Measurements from ENCODE around the gene PEX26.
"Not testable (repeated sequence)": the region's sequence is repeated elsewhere in the genome, so short reads cannot be mapped to it uniquely, and the experiment has no call there.

PEX26 gene

DNA sequence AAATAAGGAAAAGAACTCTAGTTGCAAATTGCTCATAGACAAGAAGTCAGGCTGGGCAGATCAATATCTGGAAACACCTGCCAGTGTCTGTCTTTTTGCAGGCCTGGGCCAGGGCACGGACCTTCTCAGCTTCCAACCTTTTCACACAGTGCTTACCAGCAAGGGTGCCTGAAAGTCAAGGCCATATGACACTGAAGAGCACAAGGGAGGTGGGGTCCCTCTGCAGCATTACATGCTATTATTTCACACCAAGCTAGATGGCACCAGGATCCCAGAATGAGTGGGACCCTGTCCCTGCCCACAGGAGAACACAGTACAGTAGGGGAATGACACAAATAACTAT is 5.9 kb upstream of the PEX26 start:
- DNase-seq = no peak

DNA sequence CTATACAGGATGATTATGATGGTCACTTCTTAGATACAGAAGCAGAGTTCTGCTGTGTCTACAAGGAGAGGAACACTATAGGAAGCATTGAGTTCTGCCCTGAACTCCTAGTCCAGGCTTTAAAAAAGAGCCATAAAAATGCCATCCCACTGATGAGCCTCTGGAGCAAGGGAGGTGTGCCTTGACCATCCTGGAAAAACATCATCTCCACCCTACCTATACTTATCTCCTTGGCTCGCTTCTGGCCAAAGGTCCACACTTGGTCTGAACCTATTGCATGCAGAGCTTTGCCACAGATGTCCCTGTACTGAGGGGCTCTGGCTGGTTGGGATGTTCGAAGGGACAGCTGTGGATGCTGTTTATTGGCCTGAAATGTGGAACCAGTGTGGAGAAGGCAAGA is 4.3 kb upstream of the PEX26 start:
- no peak for DNase-seq

DNA sequence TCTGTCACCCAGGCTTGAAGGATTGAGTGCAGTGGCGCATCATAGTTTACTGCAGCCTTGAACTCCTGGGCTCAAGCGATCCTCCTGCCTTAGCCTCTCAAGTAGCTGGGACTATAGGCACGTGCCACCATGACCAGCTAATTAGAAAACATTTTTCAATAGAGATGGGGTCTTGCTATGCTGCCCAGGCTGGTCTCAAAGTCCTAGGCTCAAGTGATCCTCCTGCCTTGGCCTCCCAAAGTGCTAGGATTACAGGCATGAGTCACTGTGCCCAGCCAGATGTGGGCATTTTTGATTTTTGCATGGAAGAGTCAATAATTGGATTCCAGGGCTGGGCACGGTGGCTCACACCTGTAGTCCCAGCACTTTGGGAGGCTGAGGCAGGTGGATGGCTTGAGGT is 3.9 kb upstream of the PEX26 start:
- DNase-seq = not testable (repeated sequence)

DNA sequence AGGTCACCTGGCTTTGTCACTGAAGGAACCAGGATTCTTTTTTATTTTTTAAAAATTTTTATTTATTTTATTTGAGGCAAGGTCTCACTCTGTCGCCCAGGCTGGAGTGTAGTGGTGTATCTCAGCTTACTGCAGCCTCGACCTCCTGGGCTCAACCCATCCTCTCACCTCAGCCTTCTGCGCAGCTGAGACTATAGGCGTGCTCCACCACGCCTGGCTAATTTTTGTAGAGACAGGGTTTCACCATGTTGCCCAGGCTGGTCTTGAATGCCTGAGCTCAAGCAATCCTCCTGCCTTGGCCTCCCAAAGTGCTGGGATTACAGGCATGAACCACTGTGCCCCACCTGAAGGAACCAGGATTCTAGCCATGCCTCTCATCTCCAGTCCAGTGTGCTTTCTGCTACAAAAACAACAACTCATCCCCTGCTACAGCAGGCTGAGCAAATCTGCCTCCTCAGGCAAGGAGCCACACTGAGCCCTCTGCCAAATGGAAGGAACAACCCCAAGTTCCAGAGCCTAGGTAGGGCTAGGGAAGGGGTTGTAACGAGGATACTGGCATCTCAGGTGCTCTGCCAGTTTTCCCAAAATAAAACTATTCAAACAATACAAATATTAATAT is 2.6 kb upstream of the PEX26 start:
- DNase-seq = no peak

DNA sequence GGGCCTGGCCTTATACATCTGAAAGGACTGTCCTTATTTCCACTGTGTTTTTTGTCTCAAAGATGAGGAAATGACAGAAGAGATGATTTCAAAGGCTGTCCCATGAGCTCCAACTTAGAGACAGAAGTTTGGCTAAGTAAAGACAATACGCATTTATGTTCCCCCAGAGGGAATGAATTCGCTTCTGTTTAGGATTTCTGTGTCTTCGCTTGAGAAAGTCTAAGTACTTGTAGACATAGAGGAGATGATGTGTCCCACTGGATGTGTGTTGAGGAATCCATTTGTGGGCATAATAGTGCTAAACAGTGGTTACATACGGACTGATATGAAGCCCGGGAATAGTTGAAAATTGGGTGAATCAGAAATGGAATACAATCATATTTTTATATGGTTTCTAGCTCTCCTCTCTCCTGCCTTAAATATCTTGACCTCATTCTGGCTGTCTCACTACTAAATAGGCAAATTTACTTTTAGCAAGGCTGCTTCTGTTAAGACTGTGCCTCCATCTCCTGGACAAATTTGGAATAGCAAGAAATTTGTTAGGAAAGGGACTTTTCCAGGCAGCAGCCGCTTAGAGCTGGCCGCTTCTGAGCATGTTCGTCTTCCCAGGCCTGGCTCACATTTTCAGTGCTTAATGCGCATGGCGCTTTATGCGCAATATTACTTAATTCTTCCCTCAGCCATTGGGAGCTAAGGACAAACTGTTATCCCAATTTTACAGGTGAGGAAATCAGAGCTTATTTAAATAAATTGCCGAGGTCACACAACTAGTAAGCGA is 1.9 kb upstream of the PEX26 start:
- DNase-seq = peak; percentile 53

DNA sequence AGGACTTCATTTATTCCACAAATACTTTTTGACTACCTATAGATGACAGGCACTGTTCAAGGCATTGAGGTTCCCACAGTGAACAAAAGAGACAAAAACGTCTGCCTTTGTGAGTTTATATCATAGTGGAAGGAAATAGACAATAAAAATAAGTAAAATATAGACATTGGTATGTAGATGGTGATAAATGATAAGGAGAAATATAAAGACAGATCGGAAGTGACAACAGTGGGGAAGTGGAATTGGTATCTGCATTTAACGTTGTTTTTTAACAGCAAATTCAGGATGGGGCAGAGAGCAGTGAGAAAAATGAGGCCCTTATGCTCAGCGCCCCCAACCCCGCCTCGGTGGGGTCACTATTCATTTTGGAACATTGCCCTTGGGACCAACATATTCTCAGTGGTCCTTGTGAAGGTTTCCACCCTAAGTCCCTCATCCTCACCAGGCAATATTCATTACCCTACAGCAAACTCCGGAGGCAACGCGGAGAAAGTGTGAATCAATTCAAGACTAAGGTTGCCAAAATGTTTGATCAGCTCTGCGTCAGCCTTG is 627 bp upstream of the PEX26 start:
- no peak for DNase-seq

DNA sequence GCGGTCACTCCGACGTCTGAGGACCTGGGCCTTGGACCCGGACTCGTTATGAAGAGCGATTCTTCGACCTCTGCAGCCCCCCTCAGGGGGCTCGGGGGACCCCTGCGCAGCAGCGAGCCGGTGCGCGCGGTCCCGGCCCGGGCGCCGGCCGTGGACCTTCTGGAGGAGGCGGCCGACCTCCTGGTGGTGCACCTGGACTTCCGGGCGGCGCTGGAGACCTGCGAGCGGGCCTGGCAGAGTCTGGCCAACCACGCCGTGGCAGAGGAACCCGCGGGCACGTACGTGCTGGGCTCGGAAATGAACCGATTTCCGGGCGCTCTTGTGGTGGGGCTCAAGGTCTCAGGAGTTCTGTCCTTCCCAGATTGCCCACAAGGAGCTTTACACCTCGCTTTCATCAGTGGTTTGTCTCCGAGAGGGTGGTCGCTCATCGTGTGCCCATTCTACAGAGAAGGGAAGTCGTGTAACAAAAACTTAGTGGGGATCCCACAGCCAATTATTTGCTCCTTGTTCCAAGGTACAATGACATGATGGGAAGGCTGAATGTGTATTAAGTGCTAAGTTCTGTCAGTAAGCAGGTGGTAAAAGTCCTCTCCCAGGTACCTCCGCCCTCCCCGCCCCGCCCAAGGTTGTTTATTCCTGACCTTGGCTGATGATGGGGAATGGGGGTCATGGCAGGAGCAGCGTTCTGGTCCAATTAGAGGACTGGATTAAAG is 695 bp downstream of the PEX26 start:
- DNase-seq = no peak

DNA sequence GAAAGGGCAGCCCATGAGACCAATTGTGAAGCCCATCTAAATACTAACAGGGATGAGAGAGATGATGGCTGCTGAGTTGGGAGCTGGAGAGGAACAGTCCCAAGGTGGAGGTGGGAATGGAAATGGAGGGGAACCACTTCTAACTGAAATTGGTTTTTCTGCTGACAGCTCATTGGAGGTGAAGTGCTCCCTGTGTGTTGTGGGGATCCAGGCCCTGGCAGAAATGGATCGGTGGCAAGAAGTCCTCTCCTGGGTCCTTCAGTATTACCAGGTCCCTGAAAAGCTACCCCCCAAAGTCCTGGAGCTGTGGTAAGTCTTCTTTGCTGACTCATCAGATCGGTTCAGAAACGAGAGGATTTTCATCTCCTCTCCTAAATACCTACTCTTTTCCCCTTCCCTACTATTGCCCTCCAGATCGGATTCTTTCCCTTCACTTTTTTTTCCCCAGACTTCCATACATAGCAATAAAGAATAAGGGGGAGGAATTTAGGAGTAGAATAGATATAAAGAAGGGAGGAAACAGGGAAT is 2.0 kb downstream of the PEX26 start:
- no peak for DNase-seq

DNA sequence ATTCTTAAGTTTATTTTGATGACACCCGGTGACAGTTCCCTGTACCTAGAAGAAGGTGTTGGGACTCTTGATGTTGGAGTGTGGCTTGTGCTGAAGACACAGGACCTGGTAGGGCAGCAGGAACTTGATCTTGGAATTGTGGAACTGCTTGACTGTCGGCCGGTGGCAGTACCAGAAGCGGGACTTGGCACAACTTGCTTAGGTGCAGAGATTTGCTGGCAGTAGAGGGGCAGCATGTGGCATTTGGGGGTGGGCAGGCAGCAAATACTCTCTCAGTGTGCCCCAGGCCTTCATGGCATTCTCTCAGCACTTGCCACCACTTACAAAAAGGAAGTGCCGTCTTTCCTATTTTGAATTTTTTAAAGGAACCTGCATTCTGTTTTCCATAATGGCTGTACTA is 3.6 kb downstream of the PEX26 start:
- no peak for DNase-seq

DNA sequence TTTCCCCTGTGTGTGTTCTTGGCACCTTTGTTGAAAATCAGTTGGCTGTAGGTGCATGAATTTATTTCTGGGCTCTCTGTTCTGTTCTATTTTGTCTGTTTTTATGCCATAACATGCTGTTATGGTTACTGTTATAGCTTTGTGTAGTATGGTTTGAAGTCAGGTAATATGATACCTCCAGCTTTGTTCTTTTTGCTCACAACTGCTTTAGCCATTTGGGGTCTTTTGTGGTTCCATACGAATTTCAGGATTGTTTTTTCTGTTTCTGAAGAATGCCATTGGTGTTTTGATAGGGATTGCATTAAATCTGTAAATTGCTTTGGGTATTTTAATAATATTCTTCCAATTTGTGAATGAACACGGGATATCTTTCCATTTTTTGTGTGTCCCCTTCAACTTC is 4.7 kb downstream of the PEX26 start:
- no peak for DNase-seq

DNA sequence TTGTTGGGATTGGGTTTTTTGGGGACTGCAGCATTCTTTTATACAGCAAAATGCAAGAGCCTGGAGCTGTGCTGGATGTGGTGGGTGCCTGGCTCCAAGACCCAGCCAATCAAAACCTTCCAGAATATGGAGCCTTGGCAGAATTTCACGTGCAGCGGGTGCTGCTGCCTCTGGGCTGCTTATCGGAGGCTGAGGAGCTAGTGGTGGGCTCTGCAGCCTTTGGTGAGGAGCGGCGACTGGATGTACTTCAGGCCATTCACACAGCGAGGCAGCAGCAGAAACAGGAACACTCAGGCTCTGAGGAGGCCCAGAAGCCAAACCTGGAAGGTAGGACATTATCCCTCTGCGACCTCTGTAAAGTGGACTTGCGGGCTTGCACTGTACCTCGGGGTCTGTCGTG is 5.6 kb downstream of the PEX26 start:
- DNase-seq = no peak

DNA sequence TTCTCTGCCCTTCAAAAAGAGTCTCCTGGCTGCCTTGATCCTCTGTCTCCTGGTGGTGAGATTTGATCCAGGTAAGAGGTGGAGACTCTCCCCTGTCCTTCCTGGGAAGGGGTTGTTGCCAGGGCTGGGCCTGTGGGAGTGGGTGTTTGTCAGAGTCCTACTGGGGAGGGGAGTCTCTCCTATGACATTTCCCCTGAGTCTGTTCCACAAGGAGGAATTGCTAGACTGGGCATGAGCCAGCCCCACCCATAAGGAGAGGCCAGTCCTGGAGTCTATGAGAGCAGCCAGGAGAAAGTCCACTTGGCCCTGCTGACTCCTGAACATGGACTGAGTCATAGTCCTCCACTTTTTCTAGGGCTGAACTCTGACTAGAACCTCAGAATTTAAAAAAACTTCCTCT is 7.4 kb downstream of the PEX26 start:
- no peak for DNase-seq

DNA sequence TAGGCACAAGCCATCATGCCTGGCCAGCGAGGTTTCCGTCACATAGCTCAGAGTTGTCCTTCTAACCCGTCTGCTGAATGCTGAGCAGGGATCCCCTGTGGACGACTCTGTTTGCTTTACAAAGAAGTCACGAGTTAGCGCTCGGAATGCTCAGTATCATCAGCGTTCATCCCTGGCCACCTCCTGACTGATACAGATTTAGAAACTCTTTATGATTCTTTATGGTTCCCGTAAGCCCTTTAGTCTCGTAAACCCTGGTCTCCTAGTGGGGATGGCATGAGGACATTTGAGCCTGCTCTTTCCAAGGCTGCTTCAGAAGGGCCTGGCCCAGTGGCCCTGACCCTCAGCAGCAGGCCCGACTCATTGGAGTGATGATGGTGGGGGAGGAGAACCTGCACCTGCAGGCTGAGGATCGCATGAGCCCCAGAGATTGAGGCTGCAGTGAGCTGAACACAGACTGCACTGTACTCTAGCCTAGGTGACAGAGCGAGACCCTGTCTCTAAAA is 9.6 kb downstream of the PEX26 start:
- DNase-seq = no peak

DNA sequence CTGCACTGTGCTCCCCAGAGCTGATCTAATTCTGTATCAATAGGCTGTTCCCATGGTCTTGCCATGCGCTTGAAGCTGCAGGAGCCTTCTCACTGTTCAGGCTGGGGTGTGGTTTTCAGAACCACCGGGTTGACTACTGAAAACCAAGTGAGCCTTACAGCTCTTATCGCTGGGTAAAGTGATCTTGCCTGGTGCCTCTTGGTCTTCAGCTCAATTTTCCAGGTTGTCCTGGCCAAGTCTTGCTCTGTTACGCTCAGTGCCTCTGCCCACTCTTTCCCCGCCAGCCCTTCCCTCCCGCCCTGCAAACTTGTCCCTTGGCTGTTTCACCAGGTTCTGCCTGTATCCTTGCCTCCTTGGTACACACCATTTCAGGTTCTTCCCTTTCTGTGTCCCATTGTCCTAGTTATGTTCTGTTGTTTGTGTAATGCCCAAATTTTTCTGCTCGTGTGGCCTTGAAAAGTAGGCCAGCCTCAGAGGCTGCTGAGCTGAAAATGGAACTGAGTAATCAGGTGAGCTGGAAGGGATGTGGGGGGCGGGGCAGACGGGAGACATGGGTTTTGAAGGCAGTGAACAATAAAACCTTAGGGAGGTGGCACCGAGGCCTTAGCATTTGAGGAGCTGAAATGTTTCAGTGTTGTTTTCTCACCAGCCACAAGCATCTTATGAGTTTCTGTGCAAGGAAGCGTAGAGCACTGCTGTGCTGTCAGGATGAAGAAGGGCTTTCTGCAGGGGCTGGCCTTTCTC is 11.2 kb downstream of the PEX26 start:
- DNase-seq = no peak

DNA sequence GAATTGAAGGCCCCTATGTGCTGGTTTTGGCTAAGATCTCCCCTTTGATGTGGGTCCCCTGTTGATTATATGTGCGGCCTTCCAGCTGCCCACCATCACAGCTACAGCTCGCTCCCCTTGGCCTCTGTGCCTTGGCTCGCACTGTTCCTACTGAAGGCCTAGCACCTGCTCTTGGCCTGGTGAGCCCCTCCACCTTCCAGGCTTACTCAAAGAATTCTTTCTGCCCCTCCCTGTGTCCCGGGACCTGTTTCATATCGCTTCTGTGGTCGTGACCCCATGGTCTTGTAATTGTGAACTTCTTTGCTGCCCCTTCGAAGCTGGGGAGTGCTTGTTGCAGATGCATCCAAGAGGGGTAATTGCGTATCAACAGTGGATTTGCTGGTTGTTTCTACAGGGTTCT is 12.5 kb downstream of the PEX26 start:
- DNase-seq = no peak

DNA sequence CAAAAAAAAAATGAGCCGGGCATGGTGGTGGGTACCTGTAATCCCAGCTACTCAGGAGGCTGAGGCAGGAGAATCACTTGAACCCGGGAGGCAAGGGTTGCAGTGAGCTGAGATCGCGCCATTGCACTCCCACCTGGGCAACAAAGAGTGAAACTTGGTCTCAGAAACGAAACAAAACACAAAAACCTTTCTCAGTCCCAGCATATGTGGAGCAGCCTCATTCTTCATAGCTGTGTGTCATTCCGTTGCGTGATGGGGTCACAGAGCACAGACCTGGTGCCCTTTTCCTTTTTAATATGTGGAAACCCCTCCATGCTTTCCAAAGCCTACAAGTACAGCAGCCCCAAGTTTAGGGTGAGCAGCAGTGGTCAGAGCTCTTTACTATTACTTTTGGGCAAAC is 13.7 kb downstream of the PEX26 start:
- DNase-seq = no peak

DNA sequence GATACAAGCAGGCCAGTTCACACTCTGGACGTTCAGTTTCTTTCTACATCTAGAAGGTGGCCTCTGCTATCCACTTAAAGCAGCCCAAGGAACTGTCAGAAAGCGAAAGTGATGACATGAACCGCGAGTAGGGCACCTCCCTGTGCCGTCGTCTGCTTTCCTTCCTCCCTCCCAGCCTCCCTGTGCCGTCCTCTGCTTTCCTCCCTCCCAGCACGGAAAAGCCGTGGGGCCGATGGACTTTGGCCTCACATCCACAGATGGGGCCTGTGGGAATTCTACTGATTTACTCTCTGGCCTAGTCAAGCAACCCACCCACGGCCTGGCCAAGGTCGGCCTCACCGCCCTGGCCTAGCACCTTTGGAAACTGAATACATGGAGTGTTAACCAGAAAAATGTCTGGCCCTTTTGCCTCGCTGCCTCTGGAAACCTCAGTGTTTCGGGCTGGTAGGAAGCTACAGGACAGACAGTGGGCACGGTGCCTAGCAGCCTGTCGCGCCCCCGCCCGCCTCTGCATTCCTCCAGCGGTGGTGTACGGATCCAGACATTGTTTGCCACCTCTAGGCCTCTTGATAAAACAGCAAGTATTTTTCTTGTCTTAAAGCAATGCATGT is 14.2 kb downstream of the PEX26 start:
- DNase-seq = no peak

DNA sequence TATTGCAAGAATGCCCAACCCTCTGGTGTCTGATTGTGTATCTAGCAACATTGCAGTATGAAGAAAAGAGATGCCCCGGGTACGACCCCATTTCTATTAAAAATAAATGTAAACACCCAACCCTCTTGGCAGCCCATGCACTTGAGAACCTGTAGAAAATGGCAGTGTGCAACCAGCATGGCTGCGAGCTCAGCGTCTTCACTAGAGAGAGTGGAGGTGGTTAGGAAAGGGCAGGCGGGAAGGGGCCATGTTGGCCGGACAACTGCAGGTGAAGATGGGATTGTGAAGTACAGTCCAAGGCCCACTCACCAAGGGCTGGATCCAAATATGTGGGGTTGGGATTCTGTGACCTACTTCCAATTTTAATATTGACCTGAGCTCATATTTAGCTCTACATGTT is 15.9 kb downstream of the PEX26 start:
- DNase-seq = no peak

DNA sequence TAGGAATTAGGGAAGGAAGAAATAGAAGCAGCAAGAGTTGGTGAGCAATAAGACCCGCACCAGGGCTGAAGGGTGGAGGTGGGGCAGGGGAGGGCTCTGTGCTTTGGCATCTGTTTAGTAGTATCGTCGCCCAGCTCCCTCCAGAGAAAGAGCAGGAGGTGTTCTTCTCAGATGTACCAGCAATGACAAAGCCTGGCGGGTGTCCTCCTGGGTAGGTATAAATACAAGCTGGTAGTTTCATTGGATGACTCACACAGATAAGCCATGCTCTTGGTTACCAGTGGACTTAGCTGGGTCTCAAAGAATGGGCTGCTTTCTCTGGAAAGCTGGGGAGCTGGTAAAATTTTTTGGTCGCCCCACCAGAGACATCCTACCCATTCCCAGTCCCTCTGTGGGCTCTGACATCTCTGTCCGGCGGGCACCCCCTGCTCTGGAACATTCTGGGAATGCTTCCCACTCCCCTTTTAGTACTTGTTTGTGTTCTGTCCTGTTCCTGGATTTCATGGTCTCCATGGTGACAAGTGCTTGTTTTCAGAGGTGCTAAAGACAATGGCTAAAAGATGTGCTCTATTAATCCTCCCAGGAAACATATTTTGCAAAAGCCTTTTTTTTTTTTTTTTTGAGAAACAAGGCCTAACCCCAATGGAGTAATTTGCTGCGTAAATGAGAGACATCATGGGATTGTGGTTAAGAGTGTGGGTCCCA is 17.5 kb downstream of the PEX26 start:
- DNase-seq = no peak

DNA sequence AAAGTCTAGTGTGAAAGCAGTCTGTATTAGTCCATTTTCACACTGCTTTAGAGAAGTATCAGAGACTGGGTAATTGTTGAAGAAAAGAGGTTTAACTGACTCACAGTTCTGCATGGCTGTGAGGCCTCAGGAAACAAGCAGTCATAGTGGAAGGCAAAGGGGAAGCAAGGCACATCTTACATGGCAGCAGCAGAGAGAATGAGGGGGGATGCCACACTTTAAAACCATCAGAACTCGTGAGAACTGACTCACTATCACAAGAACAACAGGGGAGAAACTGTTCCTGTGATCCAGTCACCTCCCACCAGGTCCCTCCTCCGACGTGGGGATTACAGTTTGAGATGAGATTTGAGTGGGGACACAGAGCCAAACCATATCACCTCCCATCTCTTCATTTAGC is 19.0 kb downstream of the PEX26 start:
- no peak for DNase-seq

DNA sequence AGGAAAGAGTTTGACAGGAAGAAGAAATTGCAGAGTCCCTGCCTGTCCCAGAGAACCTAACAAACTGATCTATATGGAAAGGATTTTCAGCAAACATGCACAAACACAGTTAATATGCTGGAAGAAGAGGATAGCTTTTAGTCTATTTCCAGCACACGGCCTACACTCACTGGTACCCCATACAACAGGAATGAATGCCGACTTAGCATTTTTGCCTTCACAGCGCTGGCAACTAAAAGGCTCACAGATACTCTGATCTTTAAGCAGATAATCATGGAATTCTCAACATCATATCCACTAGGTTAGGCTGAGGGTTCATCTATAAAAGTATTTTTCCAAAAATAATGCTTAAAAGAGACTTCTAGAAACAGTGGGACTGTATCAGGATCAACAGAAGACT is 23.0 kb downstream of the PEX26 start:
- no peak for DNase-seq

DNA sequence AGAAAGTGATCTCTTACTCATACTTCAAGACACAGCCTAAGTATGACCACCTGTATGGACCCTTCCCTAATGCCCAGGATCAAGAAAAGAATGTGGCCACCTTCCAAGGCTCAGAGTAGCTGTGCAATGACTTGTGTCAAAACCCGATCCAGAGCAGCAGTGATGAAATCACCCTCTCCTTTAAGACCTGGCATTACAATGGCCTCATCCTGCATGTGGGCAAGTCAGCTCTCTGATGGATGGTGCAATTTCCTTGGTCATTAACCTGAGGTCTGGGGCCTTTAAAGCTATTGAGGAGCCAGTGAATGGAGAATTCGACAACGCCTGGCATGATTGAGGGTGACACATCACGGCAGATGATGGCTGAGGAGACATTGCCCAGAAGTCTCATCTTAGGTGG is 23.7 kb downstream of the PEX26 start:
- no peak for DNase-seq

Measured in NCI-H1048 (cell line).